H9 (cell line): Measurements from ENCODE around the gene SARNP. TPM values are rescaled to one million over a fixed set of nuclear protein-coding genes. Genes with fewer than 3 reads are reported as not detected.

Source experiments
- DNase-seq: peaks from one replicate; pipeline ENCODE4 v3.0.0-alpha.2; 2017
- H2AFZ ChIP-seq: one replicate; pipeline ENCODE4 v1.6.1; 2013; ENCODE audit warnings: mild to moderate bottlenecking, low read length, control low read depth, moderate library complexity
- H2AK5ac ChIP-seq: 2 replicates; pipeline ENCODE4 v1.6.1; 2013; ENCODE audit warnings: low read length, control low read depth, mixed read lengths; ENCODE audit not compliant: insufficient read length
- H2BK120ac ChIP-seq: one replicate; pipeline ENCODE4 v1.6.1; 2013; ENCODE audit warnings: low read depth, mild to moderate bottlenecking, low read length, control low read depth, inconsistent platforms; ENCODE audit not compliant: poor library complexity, severe bottlenecking
- H2BK12ac ChIP-seq: 2 replicates; pipeline ENCODE4 v1.6.1; 2013; ENCODE audit warnings: low read length, control low read depth, mixed read lengths, low read depth; ENCODE audit not compliant: insufficient read length
- H2BK15ac ChIP-seq: 2 replicates; pipeline ENCODE4 v1.6.1; 2013; ENCODE audit warnings: low read depth, low read length, control low read depth
- H2BK20ac ChIP-seq: one replicate; pipeline ENCODE4 v1.6.1; 2013; ENCODE audit warnings: low read depth, mild to moderate bottlenecking, low read length, control low read depth, inconsistent platforms; ENCODE audit not compliant: poor library complexity, severe bottlenecking
- H2BK5ac ChIP-seq: 2 replicates; pipeline ENCODE4 v1.6.1; 2013; ENCODE audit warnings: low read length, control low read depth, mixed read lengths; ENCODE audit not compliant: insufficient read length
- H3K14ac ChIP-seq: 2 replicates; pipeline ENCODE4 v1.6.1; 2013; ENCODE audit warnings: low read length, control low read depth; ENCODE audit not compliant: insufficient read depth
- H3K18ac ChIP-seq: 2 replicates; pipeline ENCODE4 v1.6.1; 2013; ENCODE audit warnings: low read depth, mild to moderate bottlenecking, mixed read lengths, low read length, control low read depth; ENCODE audit not compliant: insufficient read length
- H3K23ac ChIP-seq: 2 replicates; pipeline ENCODE4 v1.6.1; 2013; ENCODE audit warnings: low read length, control low read depth, mixed read lengths, low read depth; ENCODE audit not compliant: insufficient read length
- H3K23me2 ChIP-seq: 2 replicates; pipeline ENCODE4 v1.6.1; 2013; ENCODE audit warnings: low read depth, mild to moderate bottlenecking, mixed read lengths, low read length, control low read depth; ENCODE audit not compliant: insufficient read length, poor library complexity, severe bottlenecking
- H3K27ac ChIP-seq: 2 replicates; pipeline ENCODE4 v1.5.1; 2013; ENCODE audit warnings: low read length, control low read depth, mixed read lengths, low read depth; ENCODE audit not compliant: insufficient read length
- H3K27me3 ChIP-seq: 2 replicates; pipeline ENCODE4 v1.6.1; 2013; ENCODE audit warnings: low read length, control low read depth, inconsistent platforms; ENCODE audit not compliant: insufficient read depth
- H3K4ac ChIP-seq: 2 replicates; pipeline ENCODE4 v1.6.1; 2013; ENCODE audit warnings: low read depth, mild to moderate bottlenecking, control low read depth, inconsistent platforms, low read length, moderate library complexity
- H3K4me1 ChIP-seq: 2 replicates; pipeline ENCODE4 v1.6.1; 2013; ENCODE audit warnings: low read length, control low read depth, inconsistent platforms; ENCODE audit not compliant: insufficient read depth
- H3K4me2 ChIP-seq: 2 replicates; pipeline ENCODE4 v1.6.1; 2013; ENCODE audit warnings: low read length, control low read depth, mixed read lengths; ENCODE audit not compliant: insufficient read length, insufficient read depth
- H3K56ac ChIP-seq: 2 replicates; pipeline ENCODE4 v1.6.1; 2013; ENCODE audit warnings: low read depth, mild to moderate bottlenecking, mixed read lengths, low read length, control low read depth; ENCODE audit not compliant: insufficient read length
- H3K79me1 ChIP-seq: 2 replicates; pipeline ENCODE4 v1.6.1; 2013; ENCODE audit warnings: low read depth, mild to moderate bottlenecking, moderate library complexity, low read length, control low read depth, inconsistent platforms; ENCODE audit not compliant: insufficient read depth, poor library complexity, severe bottlenecking
- H3K79me2 ChIP-seq: 2 replicates; pipeline ENCODE4 v1.6.1; 2013; ENCODE audit warnings: low read length, control low read depth, inconsistent platforms; ENCODE audit not compliant: insufficient read depth
- H3K9ac ChIP-seq: 2 replicates; pipeline ENCODE4 v1.6.1; 2013; ENCODE audit warnings: low read length, control low read depth, mixed read lengths; ENCODE audit not compliant: insufficient read length; ENCODE audit errors: extremely low read depth
- H3K9me3 ChIP-seq: one replicate; pipeline ENCODE4 v1.6.1; 2013; ENCODE audit warnings: low read depth, low read length, inconsistent platforms; ENCODE audit not compliant: control insufficient read depth
- H3T11ph ChIP-seq: one replicate; pipeline ENCODE4 v1.6.1; 2013; ENCODE audit warnings: mild to moderate bottlenecking, low read length, control low read depth, inconsistent platforms
- H4K20me1 ChIP-seq: one replicate; pipeline ENCODE4 v1.6.1; 2013; ENCODE audit not compliant: control insufficient read depth, insufficient read length, insufficient read depth
- H4K5ac ChIP-seq: 2 replicates; pipeline ENCODE4 v1.6.1; 2013; ENCODE audit warnings: low read depth, mild to moderate bottlenecking, mixed read lengths, low read length, control low read depth; ENCODE audit not compliant: insufficient read length
- H4K8ac ChIP-seq: replicated peaks from 2 replicates; pipeline ENCODE4 v1.6.1; 2013; ENCODE audit warnings: low read length, control low read depth, mixed read lengths, low read depth; ENCODE audit not compliant: insufficient read length
- H4K91ac ChIP-seq: 2 replicates; pipeline ENCODE4 v1.6.1; 2013; ENCODE audit warnings: low read depth, mild to moderate bottlenecking, moderate library complexity, mixed read lengths, low read length, control low read depth; ENCODE audit not compliant: insufficient read length
- H3K27ac Mint-ChIP-seq, 3 experiments: 2 replicates in 2 of 3; 3 replicates in 1 of 3; pipeline ENCODE4 v1.8.0; 2020 to 2021; ENCODE audit warnings: mixed read lengths in 3 of 3, mild to moderate bottlenecking in 1 of 3, moderate library complexity in 1 of 3
- H3K27me3 Mint-ChIP-seq: 2 replicates; pipeline ENCODE4 v1.8.0; 2021; ENCODE audit warnings: low read depth, mild to moderate bottlenecking, moderate library complexity, mixed read lengths
- H3K36me3 Mint-ChIP-seq, 3 experiments: 2 replicates in 2 of 3; 3 replicates in 1 of 3; pipeline ENCODE4 v1.8.0; 2020 to 2021; ENCODE audit warnings: low read depth in 3 of 3, mixed read lengths in 3 of 3; ENCODE audit not compliant: insufficient read depth in 1 of 3
- H3K4me1 Mint-ChIP-seq, 2 experiments: 2 replicates each; pipeline ENCODE4 v1.8.0; 2020; ENCODE audit warnings: mixed read lengths in 2 of 2
- H3K4me3 Mint-ChIP-seq, 2 experiments: 2 replicates in 1 of 2; 3 replicates in 1 of 2; pipeline ENCODE4 v1.8.0; 2020 to 2021; ENCODE audit warnings: mild to moderate bottlenecking in 2 of 2, mixed read lengths in 2 of 2, moderate library complexity in 1 of 2
- H3K9me3 Mint-ChIP-seq, 2 experiments: 2 replicates in 1 of 2; 3 replicates in 1 of 2; pipeline ENCODE4 v1.8.0; 2020; ENCODE audit warnings: mild to moderate bottlenecking in 2 of 2, mixed read lengths in 2 of 2, moderate library complexity in 1 of 2
- WGBS: extraction: QIAGEN DNeasy Blood & Tissue Kit; methylation state at CpG from one replicate; pipeline ENCODE4 v1.1.7; 2013; ENCODE audit warnings: missing lambda C conversion rate, low lambda C conversion rate, mixed read lengths; ENCODE audit not compliant: insufficient read length; ENCODE audit errors: extremely low coverage; 5-methylcytosine and 5-hydroxymethylcytosine counted together
- total RNA-seq: library from RNA; stranded (reverse); gene quantifications from 2 replicates; pipeline ENCODE4 v1.2.1, GENCODE V29; 2021
- TF ChIP-seq, protein P1 (sequence below): fragments of 200-600 bp; sonication (generic); conservative IDR thresholded peaks from 3 replicates; pipeline ENCODE4 v1.8.0; 2021; ENCODE audit warnings: antibody characterized with exemption, mild to moderate bottlenecking

The SARNP gene
- total RNA-seq, 1 experiment from 2014 or later: 127 TPM

DNA sequence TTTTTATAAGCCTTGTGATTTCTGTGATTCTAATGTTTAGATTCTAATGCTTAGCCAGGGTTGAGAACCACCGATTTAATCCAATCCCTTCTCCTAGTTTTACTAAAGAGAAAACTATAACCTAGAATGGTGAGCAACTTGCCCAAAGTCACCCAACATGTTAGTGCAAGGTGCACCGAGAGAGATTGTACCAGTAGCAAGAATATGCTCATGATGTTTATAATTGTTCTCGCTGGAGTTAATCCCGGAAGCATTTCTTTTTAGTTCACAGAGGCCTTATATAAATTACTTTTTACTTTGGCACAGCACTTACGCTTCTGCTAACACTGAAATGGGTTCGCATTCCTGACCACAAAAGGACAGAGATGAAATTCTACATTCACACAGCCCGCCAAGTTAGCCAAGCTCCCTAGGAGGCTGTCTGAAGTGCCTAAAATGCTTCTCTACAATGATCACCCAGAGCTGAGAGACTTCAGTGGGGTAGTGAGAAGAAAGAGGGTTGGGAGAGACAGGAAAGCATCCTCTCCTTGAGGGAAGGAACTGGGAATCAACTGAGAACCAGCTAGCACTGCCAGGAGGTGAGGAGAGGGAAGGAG lies 102.3 kb downstream of the SARNP start:
- Histone ChIP-seq H3K56ac (no peak overlapping the region), H3K14ac (no peak overlapping the region), H3K23ac (no peak overlapping the region), H2BK12ac (no peak overlapping the region), H3K4ac (no peak overlapping the region), H3K9me3 (no peaks in the 10 kb centered on the region), H2BK15ac (no peak overlapping the region), H2AK5ac (no peak overlapping the region), H4K91ac (no peak overlapping the region), H3K9ac (peak overlapping the region; percentile 42), H3K18ac (no peak overlapping the region), H3K27ac (no peak overlapping the region), H3K27me3 (no peaks in the 10 kb centered on the region; the same call in 1 of the 2 replicates), H3T11ph (no peak overlapping the region), H2BK5ac (no peak overlapping the region), H4K20me1 (no peaks in the 10 kb centered on the region), H3K79me2 (no peaks in the 10 kb centered on the region), H2BK20ac (no peak overlapping the region), H4K5ac (no peak overlapping the region), H4K8ac (no peak overlapping the region), H3K4me1 (peaks cover 13% of the 10 kb centered on the region; the same call in 1 of the 2 replicates), H3K4me2 (peak overlapping the region; percentile 71), H2AFZ (no peak overlapping the region), H2BK120ac (no peak overlapping the region), H3K79me1 (no peaks in the 10 kb centered on the region), H3K23me2 (peaks cover 9% of the 10 kb centered on the region)
- H3K36me3 Mint-ChIP-seq: peaks cover 0 to 8% (median 0%) of the 10 kb centered on the region in 3 experiments; a peak in 2 of 7 replicates
- peak overlapping the region; percentile 90 to 91 for H3K4me3 Mint-ChIP-seq
- H3K27me3 Mint-ChIP-seq: peaks cover 25% of the 10 kb centered on the region
- TF ChIP-seq, protein P1, sequence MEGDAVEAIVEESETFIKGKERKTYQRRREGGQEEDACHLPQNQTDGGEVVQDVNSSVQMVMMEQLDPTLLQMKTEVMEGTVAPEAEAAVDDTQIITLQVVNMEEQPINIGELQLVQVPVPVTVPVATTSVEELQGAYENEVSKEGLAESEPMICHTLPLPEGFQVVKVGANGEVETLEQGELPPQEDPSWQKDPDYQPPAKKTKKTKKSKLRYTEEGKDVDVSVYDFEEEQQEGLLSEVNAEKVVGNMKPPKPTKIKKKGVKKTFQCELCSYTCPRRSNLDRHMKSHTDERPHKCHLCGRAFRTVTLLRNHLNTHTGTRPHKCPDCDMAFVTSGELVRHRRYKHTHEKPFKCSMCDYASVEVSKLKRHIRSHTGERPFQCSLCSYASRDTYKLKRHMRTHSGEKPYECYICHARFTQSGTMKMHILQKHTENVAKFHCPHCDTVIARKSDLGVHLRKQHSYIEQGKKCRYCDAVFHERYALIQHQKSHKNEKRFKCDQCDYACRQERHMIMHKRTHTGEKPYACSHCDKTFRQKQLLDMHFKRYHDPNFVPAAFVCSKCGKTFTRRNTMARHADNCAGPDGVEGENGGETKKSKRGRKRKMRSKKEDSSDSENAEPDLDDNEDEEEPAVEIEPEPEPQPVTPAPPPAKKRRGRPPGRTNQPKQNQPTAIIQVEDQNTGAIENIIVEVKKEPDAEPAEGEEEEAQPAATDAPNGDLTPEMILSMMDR: no peak
- peak overlapping the region; percentile 70 to 96 (median 95); a peak in 4 of 7 replicates for H3K27ac Mint-ChIP-seq
- no CpG with 5 or more reads among the region's 7 CpGs for WGBS
- no peak for DNase-seq
- peaks cover 0 to 3% of the 10 kb centered on the region in 2 experiments; a peak in 3 of 5 replicates for H3K9me3 Mint-ChIP-seq
- H3K4me1 Mint-ChIP-seq: peaks cover 33 to 41% of the 10 kb centered on the region in 2 experiments
